ENCODE data around the gene LLGL2.
A peak's percentile ranks its signal among the peaks of the same experiment; 100 is the strongest.

LLGL2 gene

GRCh38 chr17:75614556-75615270, 89.2 kb downstream of the LLGL2 start:
- no peak overlapping the region for H3K4me3 ChIP-seq (ENCODE audit: control insufficient read depth in 1 of 7, extremely low read depth in 1 of 7, insufficient read depth in 4 of 7, low read depth in 2 of 7, low read length in 6 of 7)
- H3K27ac ChIP-seq (ENCODE audit: insufficient read depth in 1 of 2, low read depth in 1 of 2, low read length in 2 of 2, poor library complexity in 1 of 2, severe bottlenecking in 2 of 2) = no peak overlapping the region
- 96% methylated on average over 12 of the region's 19 CpGs for WGBS (ENCODE audit: insufficient coverage)
- H3K27me3 ChIP-seq (replicated peaks in 2 of 5; ENCODE audit: control insufficient read depth in 4 of 5, insufficient read depth in 5 of 5, low read length in 4 of 5) = no peaks in the 10 kb centered on the region
- DNase-seq = no peak
- H3K9me3 ChIP-seq (ENCODE audit: control extremely low read depth in 1 of 5, control insufficient read depth in 4 of 5, insufficient read depth in 2 of 5, low read depth in 1 of 5, low read length in 4 of 5) = no peaks in the 10 kb centered on the region
- peaks cover 2 to 95% (median 67%) of the 10 kb centered on the region in 4 experiments for H3K36me3 ChIP-seq (ENCODE audit: control insufficient read depth in 4 of 4, insufficient read depth in 4 of 4, low read length in 3 of 4)
- CTCF ChIA-PET = interaction anchor here (0.6 to 4.1 kb wide), 4 partner anchors 10 to 19 kb away, joined by 3 to 26 read pairs (median 6); partner anchors contain the start of gene SMIM5
- no peaks in the 10 kb centered on the region for H3K4me1 ChIP-seq (ENCODE audit: control extremely low read depth in 1 of 4, control insufficient read depth in 4 of 4, insufficient read depth in 4 of 4, low read length in 3 of 4)
- POLR2A ChIA-PET = no interaction called here

GRCh38 chr17:75615301-75615700, 89.8 kb downstream of the LLGL2 start:
- Histone ChIP-seq H3K4me3 (ENCODE audit: control insufficient read depth in 1 of 7, extremely low read depth in 1 of 7, insufficient read depth in 4 of 7, low read depth in 2 of 7, low read length in 6 of 7) (no peak overlapping the region), H3K36me3 (ENCODE audit: control insufficient read depth in 4 of 4, insufficient read depth in 4 of 4, low read length in 3 of 4) (peaks cover 2 to 95% (median 70%) of the 10 kb centered on the region in 4 experiments), H3K27me3 (replicated peaks in 2 of 5; ENCODE audit: control insufficient read depth in 4 of 5, insufficient read depth in 5 of 5, low read length in 4 of 5) (no peaks in the 10 kb centered on the region), H3K4me1 (ENCODE audit: control extremely low read depth in 1 of 4, control insufficient read depth in 4 of 4, insufficient read depth in 4 of 4, low read length in 3 of 4) (no peaks in the 10 kb centered on the region), H3K27ac (ENCODE audit: insufficient read depth in 1 of 2, low read depth in 1 of 2, low read length in 2 of 2, poor library complexity in 1 of 2, severe bottlenecking in 2 of 2) (no peak overlapping the region), H3K9me3 (ENCODE audit: control extremely low read depth in 1 of 5, control insufficient read depth in 4 of 5, insufficient read depth in 2 of 5, low read depth in 1 of 5, low read length in 4 of 5) (no peaks in the 10 kb centered on the region)
- DNase-seq = no peak
- 95% methylated on average over 9 of the region's 11 CpGs for WGBS (ENCODE audit: insufficient coverage)
- ChIA-PET POLR2A (no interaction called here), CTCF (interaction anchor here (1.8 to 2.4 kb wide), 2 partner anchors 14 to 18 kb away, joined by 7 to 8 read pairs; partner anchors contain the start of gene SMIM5)

DNA sequence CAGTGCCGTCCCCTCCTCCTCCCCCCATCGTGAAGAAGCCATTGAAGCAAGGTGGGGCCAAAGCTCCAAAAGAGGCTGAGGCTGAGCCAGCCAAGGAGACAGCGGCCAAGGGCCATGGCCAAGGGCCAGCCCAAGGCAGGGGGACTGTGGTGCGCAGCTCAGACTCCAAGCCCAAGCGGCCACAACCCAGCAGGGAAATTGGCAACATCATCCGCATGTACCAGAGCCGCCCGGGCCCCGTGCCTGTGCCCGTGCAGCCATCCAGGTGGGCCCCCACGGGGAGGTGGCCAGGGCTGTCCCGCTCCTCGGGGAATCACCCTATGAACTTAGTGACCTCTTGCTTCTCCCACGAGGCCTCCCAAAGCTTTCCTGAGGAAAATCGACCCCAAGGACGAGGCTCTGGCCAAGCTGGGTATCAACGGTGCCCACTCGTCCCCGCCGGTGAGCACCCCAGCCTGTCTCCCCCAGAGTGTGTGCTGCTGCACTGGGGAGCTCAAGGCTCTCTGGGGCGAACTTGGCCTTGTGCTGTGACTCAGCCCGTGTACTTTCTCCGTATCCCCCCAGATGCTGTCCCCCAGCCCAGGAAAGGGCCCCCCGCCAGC, 91.1 kb downstream of the LLGL2 start:
- peaks cover 4 to 96% (median 73%) of the 10 kb centered on the region in 4 experiments for H3K36me3 ChIP-seq (ENCODE audit: control insufficient read depth in 4 of 4, insufficient read depth in 4 of 4, low read length in 3 of 4)
- 92% methylated on average over 20 of the region's 24 CpGs for WGBS (ENCODE audit: insufficient coverage)
- H3K4me1 ChIP-seq (ENCODE audit: control extremely low read depth in 1 of 4, control insufficient read depth in 4 of 4, insufficient read depth in 4 of 4, low read length in 3 of 4) = no peaks in the 10 kb centered on the region
- H3K27ac ChIP-seq (ENCODE audit: insufficient read depth in 1 of 2, low read depth in 1 of 2, low read length in 2 of 2, poor library complexity in 1 of 2, severe bottlenecking in 2 of 2) = no peak overlapping the region
- H3K9me3 ChIP-seq (ENCODE audit: control extremely low read depth in 1 of 5, control insufficient read depth in 4 of 5, insufficient read depth in 2 of 5, low read depth in 1 of 5, low read length in 4 of 5) = no peaks in the 10 kb centered on the region
- ChIA-PET CTCF (interaction anchor here (1.1 to 2.8 kb wide), 4 partner anchors 13 to 137 kb away, joined by 3 to 19 read pairs (median 6); partner anchors contain the start of gene SMIM5), POLR2A (no interaction called here)
- no peak for DNase-seq
- H3K4me3 ChIP-seq (ENCODE audit: control insufficient read depth in 1 of 7, extremely low read depth in 1 of 7, insufficient read depth in 4 of 7, low read depth in 2 of 7, low read length in 6 of 7) = no peak overlapping the region
- no peaks in the 10 kb centered on the region for H3K27me3 ChIP-seq (replicated peaks in 2 of 5; ENCODE audit: control insufficient read depth in 4 of 5, insufficient read depth in 5 of 5, low read length in 4 of 5)

DNA sequence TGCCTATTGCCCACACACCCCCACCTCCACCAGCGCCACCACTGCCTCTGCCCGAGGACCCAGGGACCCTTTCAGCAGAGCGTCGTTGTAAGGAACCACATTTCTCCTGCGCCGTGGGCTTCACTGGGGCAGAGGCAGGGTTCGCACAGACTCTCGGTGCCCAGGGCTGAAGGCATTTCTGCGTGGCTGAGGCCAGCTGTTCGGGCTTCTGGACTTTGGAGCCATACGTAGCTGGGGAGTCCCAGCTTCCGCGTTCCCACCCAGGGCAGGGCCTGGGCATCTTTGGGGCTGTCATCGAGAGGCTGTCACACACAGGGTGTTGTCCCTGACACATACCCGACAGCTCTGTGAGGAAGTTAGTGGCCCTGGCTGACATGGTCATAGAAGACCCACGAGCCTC, 91.7 kb downstream of the LLGL2 start:
- Histone ChIP-seq H3K4me1 (ENCODE audit: control extremely low read depth in 1 of 4, control insufficient read depth in 4 of 4, insufficient read depth in 4 of 4, low read length in 3 of 4) (no peaks in the 10 kb centered on the region), H3K27me3 (replicated peaks in 2 of 5; ENCODE audit: control insufficient read depth in 4 of 5, insufficient read depth in 5 of 5, low read length in 4 of 5) (no peaks in the 10 kb centered on the region), H3K36me3 (ENCODE audit: control insufficient read depth in 4 of 4, insufficient read depth in 4 of 4, low read length in 3 of 4) (peaks cover 4 to 96% (median 76%) of the 10 kb centered on the region in 4 experiments), H3K9me3 (ENCODE audit: control extremely low read depth in 1 of 5, control insufficient read depth in 4 of 5, insufficient read depth in 2 of 5, low read depth in 1 of 5, low read length in 4 of 5) (no peaks in the 10 kb centered on the region), H3K27ac (ENCODE audit: insufficient read depth in 1 of 2, low read depth in 1 of 2, low read length in 2 of 2, poor library complexity in 1 of 2, severe bottlenecking in 2 of 2) (no peak overlapping the region), H3K4me3 (ENCODE audit: control insufficient read depth in 1 of 7, extremely low read depth in 1 of 7, insufficient read depth in 4 of 7, low read depth in 2 of 7, low read length in 6 of 7) (no peak overlapping the region)
- WGBS (ENCODE audit: insufficient coverage) = 97% methylated on average over 16 of the region's 16 CpGs
- ChIA-PET CTCF (interaction anchor here (0.8 to 2.8 kb wide), 5 partner anchors 12 to 136 kb away, joined by 3 to 19 read pairs (median 4); partner anchors contain the start of genes ITGB4 and SMIM5), POLR2A (interaction anchor here (0.6 kb wide), 1 partner anchor 65 kb away, joined by 4 read pairs; no protein-coding TSS in a partner anchor)
- DNase-seq = no peak

DNA sequence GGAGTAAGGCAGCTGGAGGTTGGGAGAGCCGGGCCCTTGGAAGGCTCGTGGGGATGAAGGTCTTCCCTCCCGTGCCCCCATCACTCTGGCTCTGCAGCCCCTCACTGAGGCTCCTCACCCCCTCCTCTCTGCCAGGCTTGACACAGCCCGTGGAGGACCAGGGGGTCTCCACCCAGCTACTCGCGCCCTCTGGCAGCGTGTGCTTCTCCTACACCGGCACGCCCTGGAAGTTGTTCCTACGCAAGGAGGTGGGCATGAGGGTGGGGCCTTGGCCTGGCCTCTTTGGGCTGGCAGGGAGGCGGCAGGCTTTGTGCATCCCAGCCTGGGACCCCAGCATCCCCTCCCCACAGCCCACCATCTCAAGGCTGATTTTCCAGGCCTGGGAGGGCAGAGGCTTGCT, 92.2 kb downstream of the LLGL2 start:
- DNase-seq = no peak
- Histone ChIP-seq H3K4me1 (ENCODE audit: control extremely low read depth in 1 of 4, control insufficient read depth in 4 of 4, insufficient read depth in 4 of 4, low read length in 3 of 4) (no peaks in the 10 kb centered on the region), H3K27ac (ENCODE audit: insufficient read depth in 1 of 2, low read depth in 1 of 2, low read length in 2 of 2, poor library complexity in 1 of 2, severe bottlenecking in 2 of 2) (no peak overlapping the region), H3K27me3 (replicated peaks in 2 of 5; ENCODE audit: control insufficient read depth in 4 of 5, insufficient read depth in 5 of 5, low read length in 4 of 5) (no peaks in the 10 kb centered on the region), H3K9me3 (ENCODE audit: control extremely low read depth in 1 of 5, control insufficient read depth in 4 of 5, insufficient read depth in 2 of 5, low read depth in 1 of 5, low read length in 4 of 5) (no peaks in the 10 kb centered on the region), H3K4me3 (ENCODE audit: control insufficient read depth in 1 of 7, extremely low read depth in 1 of 7, insufficient read depth in 4 of 7, low read depth in 2 of 7, low read length in 6 of 7) (no peak overlapping the region), H3K36me3 (ENCODE audit: control insufficient read depth in 4 of 4, insufficient read depth in 4 of 4, low read length in 3 of 4) (peaks cover 4 to 98% (median 75%) of the 10 kb centered on the region in 4 experiments)
- CTCF ChIA-PET = interaction anchor here (0.8 to 2.8 kb wide), 4 partner anchors 16 to 136 kb away, joined by 3 to 19 read pairs (median 4); partner anchors contain the start of genes ITGB4 and SMIM5
- WGBS (ENCODE audit: insufficient coverage) = 100% methylated on average over 3 of the region's 11 CpGs
- POLR2A ChIA-PET = interaction anchor here (0.6 kb wide), 1 partner anchor 66 kb away, joined by 4 read pairs; no protein-coding TSS in a partner anchor

GRCh38 chr17:75619506-75620431, 94.3 kb downstream of the LLGL2 start:
- Histone ChIP-seq H3K9me3 (ENCODE audit: control extremely low read depth in 1 of 5, control insufficient read depth in 4 of 5, insufficient read depth in 2 of 5, low read depth in 1 of 5, low read length in 4 of 5) (no peaks in the 10 kb centered on the region), H3K36me3 (ENCODE audit: control insufficient read depth in 4 of 4, insufficient read depth in 4 of 4, low read length in 3 of 4) (peaks cover 6 to 96% (median 69%) of the 10 kb centered on the region in 4 experiments), H3K4me1 (ENCODE audit: control extremely low read depth in 1 of 4, control insufficient read depth in 4 of 4, insufficient read depth in 4 of 4, low read length in 3 of 4) (no peaks in the 10 kb centered on the region), H3K27ac (ENCODE audit: insufficient read depth in 1 of 2, low read depth in 1 of 2, low read length in 2 of 2, poor library complexity in 1 of 2, severe bottlenecking in 2 of 2) (no peak overlapping the region), H3K4me3 (ENCODE audit: control insufficient read depth in 1 of 7, extremely low read depth in 1 of 7, insufficient read depth in 4 of 7, low read depth in 2 of 7, low read length in 6 of 7) (no peak overlapping the region), H3K27me3 (replicated peaks in 2 of 5; ENCODE audit: control insufficient read depth in 4 of 5, insufficient read depth in 5 of 5, low read length in 4 of 5) (no peaks in the 10 kb centered on the region)
- DNase-seq = peak in 2 of 3 donors; percentile 35 to 44
- ChIA-PET POLR2A (no interaction called here), CTCF (interaction anchor here (0.9 to 29.3 kb wide), 11 partner anchors 8 to 134 kb away, joined by 3 to 834 read pairs (median 4); partner anchors contain the start of gene SMIM5)
- WGBS (ENCODE audit: insufficient coverage) = 96% methylated on average over 33 of the region's 36 CpGs

All from common myeloid progenitor, CD34-positive (primary cell).